ENCODE measurements around the gene CSGALNACT2.

GRCh38 chr10:43176271-43176670, 38.0 kb downstream of the CSGALNACT2 start:
- TF ChIP-seq POLR2AphosphoS5 (IDR thresholded peaks at IDR 0.05; ENCODE audit: low read depth, low read length) (no peak), TCF7L2 (IDR thresholded peaks at IDR 0.05; ENCODE audit: low read depth, low read length) (no peak), ZSCAN31 (CRISPR knock-in tag; IDR thresholded peaks at IDR 0.05; ENCODE audit: low read depth) (no peak), ZFP90 (CRISPR knock-in tag; IDR thresholded peaks at IDR 0.05; ENCODE audit: borderline replicate concordance) (no peak), ZNF260 (CRISPR knock-in tag; IDR thresholded peaks at IDR 0.05; ENCODE audit: borderline replicate concordance, low read depth) (no peak), CTCF (CRISPR knock-in tag; IDR thresholded peaks at IDR 0.05) (no peak), AFF4 (CRISPR knock-in tag; IDR thresholded peaks at IDR 0.05) (no peak), GABPA (IDR thresholded peaks at IDR 0.05; ENCODE audit: low read depth, low read length) (no peak), GABPA (CRISPR knock-in tag; IDR thresholded peaks at IDR 0.05; ENCODE audit: low read depth) (no peak), CBX2 (IDR thresholded peaks at IDR 0.05; ENCODE audit: low read depth, low read length) (no peak), CBX2 (CRISPR knock-in tag; IDR thresholded peaks at IDR 0.05; ENCODE audit: low read depth) (no peak), ZNF619 (CRISPR knock-in tag; IDR thresholded peaks at IDR 0.05) (no peak), ZFP36 (IDR thresholded peaks at IDR 0.05; ENCODE audit: borderline replicate concordance, low read depth, low read length, partially characterized antibody) (no peak), HNRNPUL1 (IDR thresholded peaks at IDR 0.05; ENCODE audit: low read depth, low read length) (no peak), RAD21 (CRISPR knock-in tag; IDR thresholded peaks at IDR 0.05) (no peak), ZBTB25 (CRISPR knock-in tag; IDR thresholded peaks at IDR 0.05) (no peak)

Measured in HepG2 (cell line).